ENCODE data around the gene RIOK3. TPM values are rescaled to one million over a fixed set of nuclear protein-coding genes. Genes with fewer than 3 reads are reported as not detected.

Gene RIOK3
- total RNA-seq, 1 donor from 2014 or later: 84.7 TPM

GRCh38 chr18:23531912-23532311 lies 78.8 kb downstream of the RIOK3 start:
- no peak for DNase-seq

Small RNA genes lying within 50 kb of the gene (small RNA-seq; reads per million reads assigned to genes)
- gene AC026634.1 (ENCODE audit: low replicate concordance) (not detected), gene RF00019 (ENCODE audit: low replicate concordance) (not detected)

Other genes with a start within 250 kb of the RIOK3 start
- 14.0 TPM for gene RMC1, start 50.2 kb downstream of the RIOK3 start, total RNA-seq
- gene NPC1, start 133.2 kb downstream of the RIOK3 start, total RNA-seq: 70.4 TPM
- gene ANKRD29, start 209.6 kb downstream of the RIOK3 start, total RNA-seq: 6.1 TPM
- 60.6 TPM for gene LAMA3, start 236.2 kb downstream of the RIOK3 start, total RNA-seq

Data from skin of body (tissue), 3 donors.